SK-N-SH (cell line): ENCODE data around the gene TIMELESS. TPM values are rescaled to one million over a fixed set of nuclear protein-coding genes. Genes with fewer than 3 reads are reported as not detected.

Source experiments
- CTCF ChIA-PET: fragments of 300-600, 350-600 bp; formaldehyde crosslinking; extraction: SDS; loops from one replicate; lab custom pipeline; 2021; lab: Yijun Ruan, JAX
- POLR2A ChIA-PET: fragments of 350-600 bp; sonication (Branson Sonifier 250); formaldehyde crosslinking; extraction: SDS; loops from one replicate; lab custom pipeline; 2020; ENCODE audit warnings: antibody characterized with exemption, inconsistent platforms; lab: Yijun Ruan, JAX
- DNase-seq: peaks from one replicate; pipeline ENCODE4 v3.0.0; 2012
- H2AFZ ChIP-seq: fragments of 200-600 bp; sonication (generic); 2 replicates; pipeline ENCODE4 v1.8.1; 2016; ENCODE audit warnings: antibody characterized with exemption, mild to moderate bottlenecking, low read depth
- H3F3A ChIP-seq: fragments of 200-600 bp; sonication (generic); replicated peaks from 2 replicates; pipeline ENCODE3; 2016; ENCODE audit warnings: antibody characterized with exemption, mild to moderate bottlenecking; ENCODE audit not compliant: insufficient read depth
- H3K27ac ChIP-seq, 2 experiments: fragments of 200-500 bp in 1 of 2; fragments of 200-600 bp in 1 of 2; sonication (Bioruptor generic) in 1 of 2; sonication (generic), shearing (Covaris generic) in 1 of 2; 2 replicates each; pipeline versions ENCODE4 v1.5.1 to v1.6.1; 2014 to 2016; ENCODE audit warnings: low read depth in 2 of 2, inconsistent platforms in 1 of 2, low read length in 1 of 2, mild to moderate bottlenecking in 1 of 2, mixed read lengths in 1 of 2
- H3K27me3 ChIP-seq: fragments of 200-600 bp; sonication (generic), shearing (Covaris generic); 2 replicates; pipeline ENCODE4 v1.6.1; 2016; ENCODE audit warnings: mixed run types; ENCODE audit not compliant: insufficient read depth
- H3K36me3 ChIP-seq, 2 experiments: fragments of 200-500 bp in 1 of 2; fragments of 200-600 bp in 1 of 2; sonication (Bioruptor generic) in 1 of 2; sonication (generic) in 1 of 2; replicated peaks in 1 of 2; 2 replicates each; pipeline versions ENCODE3 to v1.5.1; 2014 to 2016; ENCODE audit warnings: low read length in 1 of 2, mild to moderate bottlenecking in 1 of 2; ENCODE audit not compliant: insufficient read depth in 2 of 2, control insufficient read depth in 1 of 2
- H3K4me1 ChIP-seq, 2 experiments: fragments of 200-500 bp in 1 of 2; fragments of 200-600 bp in 1 of 2; sonication (Bioruptor generic) in 1 of 2; sonication (generic), shearing (Covaris generic) in 1 of 2; 2 replicates each; pipeline versions ENCODE4 v1.5.1 to v1.6.1; 2014 to 2016; ENCODE audit warnings: low read depth in 1 of 2, low read length in 1 of 2, mixed run types in 1 of 2; ENCODE audit not compliant: insufficient read depth in 2 of 2, control insufficient read depth in 1 of 2
- H3K4me2 ChIP-seq: fragments of 200-600 bp; sonication (generic), shearing (Covaris generic); 2 replicates; pipeline ENCODE4 v1.6.1; 2017; ENCODE audit warnings: mixed run types
- H3K4me3 ChIP-seq, 2 experiments: fragments of 200-500 bp in 1 of 2; fragments of 200-600 bp in 1 of 2; sonication (Bioruptor generic) in 1 of 2; sonication (generic), shearing (Covaris generic) in 1 of 2; 2 replicates each; pipeline versions ENCODE4 v1.5.1 to v1.8.1; 2014 to 2016; ENCODE audit warnings: low read depth in 2 of 2, inconsistent platforms in 1 of 2, low read length in 1 of 2, mild to moderate bottlenecking in 1 of 2, mixed read lengths in 1 of 2, moderate library complexity in 1 of 2
- H3K79me2 ChIP-seq: fragments of 200-600 bp; sonication (generic); 2 replicates; pipeline ENCODE4 v1.8.1; 2017; ENCODE audit warnings: mild to moderate bottlenecking; ENCODE audit not compliant: insufficient read depth
- H3K9ac ChIP-seq: fragments of 200-600 bp; sonication (generic); 2 replicates; pipeline ENCODE4 v1.6.1; 2017; ENCODE audit warnings: mixed run types
- H3K9me2 ChIP-seq: fragments of 200-600 bp; sonication (generic); 2 replicates; pipeline ENCODE4 v1.6.1; 2017; ENCODE audit warnings: mixed run types
- H3K9me3 ChIP-seq: fragments of 200-600 bp; sonication (generic); 2 replicates; pipeline ENCODE4 v1.6.1; 2017; ENCODE audit warnings: mixed run types, mild to moderate bottlenecking, moderate library complexity
- H4K20me1 ChIP-seq: fragments of 200-600 bp; sonication (generic); 2 replicates; pipeline ENCODE4 v1.6.1; 2017; ENCODE audit warnings: mild to moderate bottlenecking, mixed run types; ENCODE audit not compliant: insufficient read depth
- EP300 ChIP-seq, 2 experiments: IDR thresholded peaks; 2 replicates each; pipeline versions ENCODE4 v1.4.0 to v1.6.1; 2012; ENCODE audit warnings: borderline replicate concordance in 1 of 2, low read depth in 1 of 2, low read length in 1 of 2
- EZH2phosphoT487 ChIP-seq: fragments of 200-600 bp; sonication (generic); IDR thresholded peaks from 2 replicates; pipeline ENCODE4 v1.6.1; 2017; ENCODE audit warnings: low read depth, mixed run types, mild to moderate bottlenecking, antibody characterized with exemption, moderate library complexity, borderline replicate concordance
- FOXJ3 ChIP-seq: sonication (generic); formaldehyde crosslinking; IDR thresholded peaks from 2 replicates; pipeline ENCODE4 v1.5.1; 2020; ENCODE audit warnings: mild to moderate bottlenecking, missing genetic modification reagents
- FOXM1 ChIP-seq: IDR thresholded peaks from 2 replicates; pipeline ENCODE4 v1.4.0; 2012; ENCODE audit warnings: low read depth, mild to moderate bottlenecking
- GABPA ChIP-seq: IDR thresholded peaks from 2 replicates; pipeline ENCODE4 v1.4.0; 2012; ENCODE audit warnings: low read depth, mild to moderate bottlenecking
- JUND ChIP-seq: IDR thresholded peaks from 2 replicates; pipeline ENCODE4 v1.4.0; 2012
- MXI1 ChIP-seq: IDR thresholded peaks from 2 replicates; pipeline ENCODE4 v1.6.1; 2012; ENCODE audit warnings: mild to moderate bottlenecking, low read depth, low read length, improper control_type of control experiment
- NRF1 ChIP-seq: IDR thresholded peaks from 2 replicates; pipeline ENCODE4 v1.6.1; 2012; ENCODE audit warnings: low read depth, mild to moderate bottlenecking, low read length
- RAD21 ChIP-seq: IDR thresholded peaks from 2 replicates; pipeline ENCODE4 v1.6.1; 2012; ENCODE audit warnings: mild to moderate bottlenecking, low read length
- SIN3A ChIP-seq: IDR thresholded peaks from 2 replicates; pipeline ENCODE4 v1.6.1; 2012; ENCODE audit warnings: low read depth, mild to moderate bottlenecking, low read length, moderate library complexity, borderline replicate concordance
- WGBS: methylation state at CpG from one replicate; pipeline ENCODE4 v1.1.6; 2017; ENCODE audit warnings: low lambda C conversion rate; 5-methylcytosine and 5-hydroxymethylcytosine counted together
- polyA plus RNA-seq, 3 experiments: library from polyadenylated mRNA; depleted of rRNA; stranded (reverse); fragments of >200 nt; gene quantifications; 2 replicates each; pipeline ENCODE4 v1.2.3, GENCODE V29; 2012
- TF ChIP-seq, protein P1 (sequence below): fragments of 200-600 bp; sonication (generic); IDR thresholded peaks from 2 replicates; pipeline ENCODE4 v1.6.1; 2017; ENCODE audit warnings: antibody characterized with exemption, mild to moderate bottlenecking, moderate library complexity
- TF ChIP-seq, protein P2 (sequence below): fragments of 150-350 bp; IDR thresholded peaks from 2 replicates; pipeline ENCODE4 v1.6.1; 2017; ENCODE audit warnings: antibody characterized with exemption, low read length, low read depth, borderline replicate concordance
- TF ChIP-seq, protein P3 (sequence below): IDR thresholded peaks from 2 replicates; pipeline ENCODE4 v1.4.0; 2012; ENCODE audit warnings: low read depth, borderline replicate concordance

Gene TIMELESS
- polyA plus RNA-seq, 1 of the 3 experiments (the other 2 are of a cell fraction) = 5.4 TPM

DNA sequence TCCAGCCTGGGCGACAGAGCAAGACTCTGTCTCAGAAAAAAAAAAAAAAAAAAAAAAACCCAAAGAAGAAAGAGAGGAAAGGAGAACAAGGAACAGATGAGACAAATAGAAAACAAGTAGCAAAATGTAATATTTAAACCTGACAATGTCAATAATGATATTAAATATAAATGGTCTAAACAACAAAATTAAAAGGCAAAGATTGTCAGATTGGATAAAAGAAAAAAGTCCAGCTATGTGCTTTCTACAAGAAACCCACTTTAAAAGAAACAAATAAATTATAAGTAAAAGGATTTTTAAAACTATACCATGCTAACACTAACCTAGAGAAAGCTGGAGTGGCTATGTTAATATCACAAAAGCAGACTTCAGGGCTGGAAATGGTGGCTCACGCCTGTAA is 56.9 kb downstream of the TIMELESS start:
- Histone ChIP-seq H3K9ac (no peak overlapping the region), H3K4me3 (no peak overlapping the region), H4K20me1 (no peaks in the 10 kb centered on the region), H3K9me2 (no peaks in the 10 kb centered on the region), H3K36me3 (no peaks in the 10 kb centered on the region), H3K4me1 (no peaks in the 10 kb centered on the region), H3F3A (no peaks in the 10 kb centered on the region), H2AFZ (no peak overlapping the region), H3K4me2 (no peak overlapping the region), H3K79me2 (no peaks in the 10 kb centered on the region), H3K9me3 (no peaks in the 10 kb centered on the region), H3K27ac (no peak overlapping the region), H3K27me3 (no peaks in the 10 kb centered on the region)
- DNase-seq = no peak
- no peak for TF ChIP-seq GABPA
- TF ChIP-seq, protein P1, sequence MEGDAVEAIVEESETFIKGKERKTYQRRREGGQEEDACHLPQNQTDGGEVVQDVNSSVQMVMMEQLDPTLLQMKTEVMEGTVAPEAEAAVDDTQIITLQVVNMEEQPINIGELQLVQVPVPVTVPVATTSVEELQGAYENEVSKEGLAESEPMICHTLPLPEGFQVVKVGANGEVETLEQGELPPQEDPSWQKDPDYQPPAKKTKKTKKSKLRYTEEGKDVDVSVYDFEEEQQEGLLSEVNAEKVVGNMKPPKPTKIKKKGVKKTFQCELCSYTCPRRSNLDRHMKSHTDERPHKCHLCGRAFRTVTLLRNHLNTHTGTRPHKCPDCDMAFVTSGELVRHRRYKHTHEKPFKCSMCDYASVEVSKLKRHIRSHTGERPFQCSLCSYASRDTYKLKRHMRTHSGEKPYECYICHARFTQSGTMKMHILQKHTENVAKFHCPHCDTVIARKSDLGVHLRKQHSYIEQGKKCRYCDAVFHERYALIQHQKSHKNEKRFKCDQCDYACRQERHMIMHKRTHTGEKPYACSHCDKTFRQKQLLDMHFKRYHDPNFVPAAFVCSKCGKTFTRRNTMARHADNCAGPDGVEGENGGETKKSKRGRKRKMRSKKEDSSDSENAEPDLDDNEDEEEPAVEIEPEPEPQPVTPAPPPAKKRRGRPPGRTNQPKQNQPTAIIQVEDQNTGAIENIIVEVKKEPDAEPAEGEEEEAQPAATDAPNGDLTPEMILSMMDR = no peak
- TF ChIP-seq FOXM1 = no peak
- TF ChIP-seq EZH2phosphoT487 = no peak
- POLR2A ChIA-PET = no interaction called here
- WGBS = 58% methylated on average over 2 of the region's 2 CpGs
- CTCF ChIA-PET = no interaction called here

DNA sequence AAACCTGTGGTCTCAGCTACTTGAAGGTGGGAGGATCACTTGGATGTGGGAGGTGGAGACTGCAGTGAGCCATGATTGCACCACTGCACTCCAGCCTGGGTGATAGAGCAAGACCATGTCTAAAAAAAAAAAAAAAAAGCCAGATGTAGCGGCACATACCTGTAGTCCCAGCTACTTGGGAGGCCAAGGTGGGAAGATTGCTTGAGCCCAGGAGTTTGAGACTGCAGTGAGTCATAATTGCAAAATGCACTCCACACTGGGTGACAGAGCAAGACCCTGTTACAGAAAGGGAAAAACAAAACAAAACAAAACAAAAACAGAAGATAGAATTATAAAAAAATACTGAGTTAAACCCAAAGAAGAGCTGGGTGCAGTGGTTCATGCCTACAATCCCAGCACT is 57.5 kb downstream of the TIMELESS start:
- no peaks in the 10 kb centered on the region for H3F3A ChIP-seq
- TF ChIP-seq JUND (no peak), FOXJ3 (CRISPR knock-in tag) (no peak), MXI1 (no peak), SIN3A (no peak), RAD21 (no peak), EP300 (IDR thresholded peaks at IDR 0.05; ENCODE audit: borderline replicate concordance in 1 of 2, low read depth in 1 of 2, low read length in 1 of 2) (no peak), NRF1 (no peak)
- TF ChIP-seq, protein P2, sequence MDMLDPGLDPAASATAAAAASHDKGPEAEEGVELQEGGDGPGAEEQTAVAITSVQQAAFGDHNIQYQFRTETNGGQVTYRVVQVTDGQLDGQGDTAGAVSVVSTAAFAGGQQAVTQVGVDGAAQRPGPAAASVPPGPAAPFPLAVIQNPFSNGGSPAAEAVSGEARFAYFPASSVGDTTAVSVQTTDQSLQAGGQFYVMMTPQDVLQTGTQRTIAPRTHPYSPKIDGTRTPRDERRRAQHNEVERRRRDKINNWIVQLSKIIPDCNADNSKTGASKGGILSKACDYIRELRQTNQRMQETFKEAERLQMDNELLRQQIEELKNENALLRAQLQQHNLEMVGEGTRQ = no peak
- TF ChIP-seq, protein P3, sequence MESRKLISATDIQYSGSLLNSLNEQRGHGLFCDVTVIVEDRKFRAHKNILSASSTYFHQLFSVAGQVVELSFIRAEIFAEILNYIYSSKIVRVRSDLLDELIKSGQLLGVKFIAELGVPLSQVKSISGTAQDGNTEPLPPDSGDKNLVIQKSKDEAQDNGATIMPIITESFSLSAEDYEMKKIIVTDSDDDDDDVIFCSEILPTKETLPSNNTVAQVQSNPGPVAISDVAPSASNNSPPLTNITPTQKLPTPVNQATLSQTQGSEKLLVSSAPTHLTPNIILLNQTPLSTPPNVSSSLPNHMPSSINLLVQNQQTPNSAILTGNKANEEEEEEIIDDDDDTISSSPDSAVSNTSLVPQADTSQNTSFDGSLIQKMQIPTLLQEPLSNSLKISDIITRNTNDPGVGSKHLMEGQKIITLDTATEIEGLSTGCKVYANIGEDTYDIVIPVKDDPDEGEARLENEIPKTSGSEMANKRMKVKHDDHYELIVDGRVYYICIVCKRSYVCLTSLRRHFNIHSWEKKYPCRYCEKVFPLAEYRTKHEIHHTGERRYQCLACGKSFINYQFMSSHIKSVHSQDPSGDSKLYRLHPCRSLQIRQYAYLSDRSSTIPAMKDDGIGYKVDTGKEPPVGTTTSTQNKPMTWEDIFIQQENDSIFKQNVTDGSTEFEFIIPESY = no peak
- no peak overlapping the region for H2AFZ ChIP-seq
- no peaks in the 10 kb centered on the region for H3K79me2 ChIP-seq
- POLR2A ChIA-PET = no interaction called here
- no peak overlapping the region for H3K27ac ChIP-seq
- no peak overlapping the region for H3K4me3 ChIP-seq
- DNase-seq = no peak
- 35% methylated on average over 1 of the region's 1 CpG for WGBS
- CTCF ChIA-PET = no interaction called here
- H3K27me3 ChIP-seq = no peaks in the 10 kb centered on the region
- no peaks in the 10 kb centered on the region for H3K9me3 ChIP-seq
- no peaks in the 10 kb centered on the region for H3K36me3 ChIP-seq
- no peak overlapping the region for H3K4me2 ChIP-seq
- H3K4me1 ChIP-seq = no peaks in the 10 kb centered on the region
- no peaks in the 10 kb centered on the region for H3K9me2 ChIP-seq
- no peak overlapping the region for H3K9ac ChIP-seq
- H4K20me1 ChIP-seq = no peaks in the 10 kb centered on the region
